Lower leg skin (tissue), 3 donors: ENCODE measurements around the gene VEZF1.

Experiments used
- POLR2A ChIP-seq, 2 donors: fragments of 450-650 bp; IDR thresholded peaks; one replicate each; pipeline ENCODE4 v1.6.1; 2016 to 2017; ENCODE audit warnings: antibody characterized with exemption in 2 of 2, mild to moderate bottlenecking in 1 of 2, moderate library complexity in 1 of 2
- TF ChIP-seq, protein P1 (sequence below), 3 donors: fragments of 450-650 bp; IDR thresholded peaks; one replicate each; pipeline ENCODE4 v1.5.1; 2016; ENCODE audit warnings: antibody characterized with exemption in 3 of 3, mild to moderate bottlenecking in 3 of 3, moderate library complexity in 2 of 3

DNA sequence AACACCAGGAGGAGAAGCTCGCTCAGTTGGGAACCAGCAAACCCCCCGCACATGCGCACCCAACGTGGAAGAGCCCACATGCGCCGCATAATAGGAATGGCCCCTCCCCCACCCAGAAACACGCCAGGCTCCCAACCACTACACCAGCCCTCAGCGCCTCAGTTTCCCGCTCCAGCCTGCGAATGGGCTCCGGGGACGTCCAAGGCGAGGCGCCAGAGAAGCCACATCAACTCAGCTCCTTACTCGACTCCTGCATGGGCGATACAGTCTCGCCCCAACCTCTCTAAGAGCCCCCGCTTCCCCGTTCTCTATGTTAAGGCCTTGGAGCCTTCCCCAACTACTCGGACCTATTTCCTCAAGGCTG is 18.5 kb upstream of the VEZF1 start:
- TF ChIP-seq, protein P1, sequence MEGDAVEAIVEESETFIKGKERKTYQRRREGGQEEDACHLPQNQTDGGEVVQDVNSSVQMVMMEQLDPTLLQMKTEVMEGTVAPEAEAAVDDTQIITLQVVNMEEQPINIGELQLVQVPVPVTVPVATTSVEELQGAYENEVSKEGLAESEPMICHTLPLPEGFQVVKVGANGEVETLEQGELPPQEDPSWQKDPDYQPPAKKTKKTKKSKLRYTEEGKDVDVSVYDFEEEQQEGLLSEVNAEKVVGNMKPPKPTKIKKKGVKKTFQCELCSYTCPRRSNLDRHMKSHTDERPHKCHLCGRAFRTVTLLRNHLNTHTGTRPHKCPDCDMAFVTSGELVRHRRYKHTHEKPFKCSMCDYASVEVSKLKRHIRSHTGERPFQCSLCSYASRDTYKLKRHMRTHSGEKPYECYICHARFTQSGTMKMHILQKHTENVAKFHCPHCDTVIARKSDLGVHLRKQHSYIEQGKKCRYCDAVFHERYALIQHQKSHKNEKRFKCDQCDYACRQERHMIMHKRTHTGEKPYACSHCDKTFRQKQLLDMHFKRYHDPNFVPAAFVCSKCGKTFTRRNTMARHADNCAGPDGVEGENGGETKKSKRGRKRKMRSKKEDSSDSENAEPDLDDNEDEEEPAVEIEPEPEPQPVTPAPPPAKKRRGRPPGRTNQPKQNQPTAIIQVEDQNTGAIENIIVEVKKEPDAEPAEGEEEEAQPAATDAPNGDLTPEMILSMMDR (IDR thresholded peaks at IDR 0.05): no peak
- TF ChIP-seq POLR2A (IDR thresholded peaks at IDR 0.05): no peak
